IMR-90 (cell line): ENCODE measurements around the gene TMEM9. TPM values are rescaled to one million over a fixed set of nuclear protein-coding genes. Genes with fewer than 3 reads are reported as not detected.

Experiments used
- ATAC-seq: fragments of 200-7000 bp; cut with Tn5 transposase; 2 replicates; pipeline ENCODE4 v1.9.1; 2020; ENCODE audit warnings: low read depth, mild to moderate bottlenecking, moderate library complexity
- BruUV-seq: library from RNA; stranded (reverse); fragments of 400-500 nt; replicated peaks from 2 replicates; lab custom pipeline; 2021; lab: Mats Ljungman, UMichigan
- CTCF ChIA-PET: fragments of 300-600 bp; formaldehyde crosslinking; extraction: SDS; loops from one replicate; lab custom pipeline; 2021; ENCODE audit warnings: antibody characterized with exemption; lab: Yijun Ruan, JAX
- POLR2A ChIA-PET: fragments of 300-600 bp; sonication (Branson Sonifier 250); formaldehyde crosslinking; loops from one replicate; lab custom pipeline; 2022; ENCODE audit warnings: antibody characterized with exemption; ENCODE audit not compliant: unreplicated experiment; lab: Charles Lee
- DNase-seq: peaks from one replicate; pipeline ENCODE4 v3.0.0; 2013
- H2AFZ ChIP-seq: replicated peaks from 2 replicates; pipeline ENCODE3; 2013; ENCODE audit warnings: low read length, mild to moderate bottlenecking; ENCODE audit not compliant: poor library complexity
- H2AK5ac ChIP-seq: 2 replicates; pipeline ENCODE4 v1.6.1; 2013; ENCODE audit warnings: low read depth, low read length, inconsistent platforms
- H2AK9ac ChIP-seq: replicated peaks from 2 replicates; pipeline ENCODE3; 2013; ENCODE audit warnings: mild to moderate bottlenecking, low read depth, low read length, moderate library complexity; ENCODE audit not compliant: poor library complexity
- H2BK120ac ChIP-seq: 2 replicates; pipeline ENCODE4 v1.6.1; 2013; ENCODE audit warnings: low read depth, low read length, inconsistent platforms
- H2BK15ac ChIP-seq: 3 replicates; pipeline ENCODE4 v1.6.1; 2013; ENCODE audit warnings: low read depth, low read length, inconsistent platforms
- H2BK20ac ChIP-seq: 2 replicates; pipeline ENCODE4 v1.6.1; 2013; ENCODE audit warnings: low read depth, mild to moderate bottlenecking, inconsistent platforms, low read length, moderate library complexity
- H2BK5ac ChIP-seq: 2 replicates; pipeline ENCODE4 v1.6.1; 2013; ENCODE audit warnings: mild to moderate bottlenecking, low read depth, low read length, inconsistent platforms; ENCODE audit not compliant: poor library complexity, severe bottlenecking
- H3K14ac ChIP-seq: replicated peaks from 2 replicates; pipeline ENCODE4 v1.6.1; 2013; ENCODE audit warnings: low read depth, low read length, inconsistent platforms
- H3K18ac ChIP-seq: 2 replicates; pipeline ENCODE4 v1.6.1; 2013; ENCODE audit warnings: low read depth, low read length, control low read depth
- H3K23ac ChIP-seq: 2 replicates; pipeline ENCODE4 v1.6.1; 2013; ENCODE audit warnings: low read depth, low read length, inconsistent platforms
- H3K27ac ChIP-seq: 2 replicates; pipeline ENCODE4 v1.5.1; 2013; ENCODE audit warnings: mild to moderate bottlenecking, control low read depth, low read length; ENCODE audit not compliant: insufficient read depth
- H3K27me3 ChIP-seq: 2 replicates; pipeline ENCODE4 v1.6.1; 2013; ENCODE audit warnings: low read length; ENCODE audit not compliant: control insufficient read depth, insufficient read depth
- H3K36me3 ChIP-seq: 2 replicates; pipeline ENCODE4 v1.6.1; 2013; ENCODE audit warnings: low read length, mixed read lengths; ENCODE audit not compliant: control insufficient read depth, insufficient read depth
- H3K4ac ChIP-seq: 2 replicates; pipeline ENCODE4 v1.6.1; 2013; ENCODE audit warnings: low read depth, low read length, inconsistent platforms
- H3K4me1 ChIP-seq: 2 replicates; pipeline ENCODE4 v1.6.1; 2013; ENCODE audit warnings: low read length, mixed read lengths; ENCODE audit not compliant: control insufficient read depth, insufficient read depth
- H3K4me2 ChIP-seq: 2 replicates; pipeline ENCODE4 v1.6.1; 2013; ENCODE audit warnings: low read depth, mild to moderate bottlenecking, control low read depth, low read length, moderate library complexity
- H3K4me3 ChIP-seq: 2 replicates; pipeline ENCODE4 v1.5.1; 2013; ENCODE audit warnings: low read depth, mild to moderate bottlenecking, control low read depth, low read length, moderate library complexity; ENCODE audit not compliant: insufficient read depth
- H3K56ac ChIP-seq: 2 replicates; pipeline ENCODE4 v1.6.1; 2013; ENCODE audit warnings: low read length, inconsistent platforms; ENCODE audit not compliant: insufficient read depth; ENCODE audit errors: extremely low read depth
- H3K79me1 ChIP-seq, 2 experiments: 2 replicates each; pipeline ENCODE4 v1.6.1; 2013; ENCODE audit warnings: low read length in 2 of 2, inconsistent platforms in 1 of 2, low read depth in 1 of 2
- H3K9ac ChIP-seq: 2 replicates; pipeline ENCODE4 v1.6.1; 2013; ENCODE audit warnings: low read depth, low read length, control low read depth
- H3K9me1 ChIP-seq: 2 replicates; pipeline ENCODE4 v1.6.1; 2013; ENCODE audit warnings: low read length, inconsistent platforms; ENCODE audit not compliant: insufficient read depth
- H3K9me3 ChIP-seq: 2 replicates; pipeline ENCODE4 v1.6.1; 2013; ENCODE audit warnings: low read length; ENCODE audit not compliant: control insufficient read depth, insufficient read depth
- H4K20me1 ChIP-seq: 2 replicates; pipeline ENCODE4 v1.6.1; 2013; ENCODE audit warnings: low read length, inconsistent platforms; ENCODE audit not compliant: insufficient read depth
- H4K5ac ChIP-seq: 2 replicates; pipeline ENCODE4 v1.6.1; 2013; ENCODE audit warnings: mild to moderate bottlenecking, low read depth, low read length, control low read depth
- H4K8ac ChIP-seq, 2 experiments: 2 replicates each; pipeline ENCODE4 v1.6.1; 2013; ENCODE audit warnings: low read depth in 2 of 2, low read length in 2 of 2, control low read depth in 1 of 2, inconsistent platforms in 1 of 2
- H4K91ac ChIP-seq: 2 replicates; pipeline ENCODE4 v1.6.1; 2013; ENCODE audit warnings: low read depth, low read length, inconsistent platforms; ENCODE audit not compliant: insufficient read depth
- BHLHE40 ChIP-seq: fragments of 150-350 bp; IDR thresholded peaks from 2 replicates; pipeline ENCODE4 v1.6.1; 2016; ENCODE audit warnings: mild to moderate bottlenecking, low read depth, low read length
- CEBPB ChIP-seq: IDR thresholded peaks from 2 replicates; pipeline ENCODE4 v1.6.1; 2012; ENCODE audit warnings: low read depth, low read length, improper control_type of control experiment
- CHD1 ChIP-seq: IDR thresholded peaks from 2 replicates; pipeline ENCODE4 v1.6.1; 2012; ENCODE audit warnings: low read depth, low read length, improper control_type of control experiment
- CTCF ChIP-seq: conservative IDR thresholded peaks from 2 replicates; pipeline ENCODE4 v1.5.1; 2012; ENCODE audit warnings: mild to moderate bottlenecking, low read depth, low read length, improper control_type of control experiment
- FOS ChIP-seq: fragments of 150-350 bp; IDR thresholded peaks from 2 replicates; pipeline ENCODE4 v1.6.1; 2016; ENCODE audit warnings: low read depth, low read length
- MAFK ChIP-seq: IDR thresholded peaks from 2 replicates; pipeline ENCODE4 v1.6.1; 2012; ENCODE audit warnings: low read depth, low read length, improper control_type of control experiment
- MAZ ChIP-seq: IDR thresholded peaks from 2 replicates; pipeline ENCODE4 v1.6.1; 2012; ENCODE audit warnings: low read depth, mild to moderate bottlenecking, low read length, improper control_type of control experiment, moderate library complexity, borderline replicate concordance
- MXI1 ChIP-seq: IDR thresholded peaks from 2 replicates; pipeline ENCODE4 v1.6.1; 2012; ENCODE audit warnings: low read depth, mild to moderate bottlenecking, low read length, moderate library complexity, borderline replicate concordance
- NFE2L2 ChIP-seq: fragments of 150-350 bp; IDR thresholded peaks from 2 replicates; pipeline ENCODE4 v1.6.1; 2016; ENCODE audit warnings: low read depth, mild to moderate bottlenecking, low read length
- POLR2A ChIP-seq: IDR thresholded peaks from 2 replicates; pipeline ENCODE4 v1.6.1; 2012; ENCODE audit warnings: mild to moderate bottlenecking, low read depth, low read length
- RAD21 ChIP-seq: IDR thresholded peaks from 2 replicates; pipeline ENCODE4 v1.6.1; 2012; ENCODE audit warnings: low read length, improper control_type of control experiment
- RFX5 ChIP-seq: IDR thresholded peaks from 2 replicates; pipeline ENCODE4 v1.8.0; 2012; ENCODE audit warnings: low read depth, mild to moderate bottlenecking, low read length, moderate library complexity
- WGBS, 2 experiments: methylation state at CpG; one replicate each; pipeline versions ENCODE4 v1.1.5 to v1.1.7; 2013; ENCODE audit warnings: missing lambda C conversion rate in 2 of 2; ENCODE audit not compliant: insufficient read length in 1 of 2; ENCODE audit errors: extremely low coverage in 2 of 2; 5-methylcytosine and 5-hydroxymethylcytosine counted together
- dilution Hi-C: fragments of 300-500 bp; cut with HindIII; formaldehyde crosslinking; loops from one replicate; pipeline ENCODE4 v1.14.3; 2018; ENCODE audit warnings: low sequenced_read_pairs; ENCODE audit not compliant: unreplicated experiment
- in situ Hi-C: fragments of 300-500 bp; cut with MboI; formaldehyde crosslinking; loops from 3 replicates; pipeline ENCODE4 v1.14.3; 2019; ENCODE audit warnings: low sequenced_read_pairs, inconsistent platforms, mixed read lengths
- intact Hi-C: fragments of 100-400 bp; cut with micrococcal nuclease; formaldehyde crosslinking; loops from 2 replicates; pipeline ENCODE4 v1.10.0; 2022
- polyA plus RNA-seq, 3 experiments: library from polyadenylated mRNA; depleted of rRNA; stranded (reverse); fragments of >200 nt; gene quantifications; 2 replicates each; pipeline ENCODE4 v1.2.3, GENCODE V29; 2012; ENCODE audit warnings: low replicate concordance in 1 of 3
- total RNA-seq: library from RNA; depleted of rRNA; stranded (reverse); fragments of >200 nt; gene quantifications from 2 replicates; pipeline ENCODE4 v1.2.3, GENCODE V29; 2012
- TF ChIP-seq, protein P1 (sequence below): fragments of 150-350 bp; IDR thresholded peaks from 2 replicates; pipeline ENCODE4 v1.6.1; 2017; ENCODE audit warnings: mild to moderate bottlenecking, antibody characterized with exemption, low read length, low read depth
- TF ChIP-seq, protein P2 (sequence below): fragments of 150-350 bp; IDR thresholded peaks from 2 replicates; pipeline ENCODE4 v1.6.1; 2016; ENCODE audit warnings: low read depth, mild to moderate bottlenecking, low read length, moderate library complexity, borderline replicate concordance

Gene TMEM9
- total and polyA plus RNA-seq, 2 of the 4 experiments (the other 2 are of a cell fraction) = 76.7 to 107 TPM

GRCh38 chr1:201184307-201185122 lies 30.2 kb upstream of the TMEM9 start:
- Histone ChIP-seq H2BK15ac (no peak overlapping the region), H3K4me1 (peaks cover 5% of the 10 kb centered on the region), H3K79me1 (no peaks in the 10 kb centered on the region), H3K9me3 (no peaks in the 10 kb centered on the region), H4K91ac (no peak overlapping the region), H3K4me2 (peak overlapping the region; percentile 40; the same call in 1 of the 2 replicates), H4K20me1 (no peaks in the 10 kb centered on the region), H3K4ac (no peak overlapping the region), H3K9ac (no peak overlapping the region), H4K8ac (peak overlapping the region in 1 of 2 experiments; percentile 71; a peak in 2 of 4 replicates), H2BK5ac (no peak overlapping the region), H2AK9ac (peak overlapping the region; percentile 85), H3K14ac (no peak overlapping the region), H2AFZ (peak overlapping the region; percentile 92), H3K18ac (no peak overlapping the region), H3K36me3 (no peaks in the 10 kb centered on the region), H3K27me3 (peaks cover 8% of the 10 kb centered on the region; the same call in 1 of the 2 replicates), H3K4me3 (no peak overlapping the region), H4K5ac (no peak overlapping the region), H3K9me1 (peaks cover 10% of the 10 kb centered on the region; the same call in 1 of the 2 replicates), H2BK120ac (no peak overlapping the region; the same call in 1 of the 2 replicates), H3K23ac (no peak overlapping the region), H3K27ac (no peak overlapping the region), H3K56ac (no peak overlapping the region), H2BK20ac (0 out of 2 replicates have a peak overlapping the region, but pooled peaks have one; percentile 40), H2AK5ac (no peak overlapping the region)
- CTCF ChIA-PET = interaction anchor here (0.7 kb wide), 1 partner anchor 39 kb away, joined by 3 read pairs; no protein-coding TSS in a partner anchor
- WGBS, 2 experiments = 6% methylated on average over 3 of the region's 9 CpGs; no CpG with 5 or more reads in 1 of the 2 experiments
- peak; percentile 100 for ATAC-seq
- POLR2A ChIA-PET = no interaction called here
- no TSS peak for BruUV-seq
- intact Hi-C loops = loop anchor here (2.0 to 10.0 kb wide), 2 partner anchors 38 to 100 kb away; no protein-coding TSS in a partner anchor
- dilution Hi-C loops = no loop called here
- DNase-seq = peak; percentile 88
- in situ Hi-C loops = no loop called here
- TF ChIP-seq BHLHE40 (no peak), CTCF (peak; percentile 81), POLR2A (no peak), MXI1 (no peak), CEBPB (no peak), MAFK (no peak), RAD21 (peak; percentile 69), MAZ (no peak; the same call in 1 of the 2 replicates), RFX5 (no peak), CHD1 (no peak), FOS (no peak), NFE2L2 (no peak)
- TF ChIP-seq, protein P1, sequence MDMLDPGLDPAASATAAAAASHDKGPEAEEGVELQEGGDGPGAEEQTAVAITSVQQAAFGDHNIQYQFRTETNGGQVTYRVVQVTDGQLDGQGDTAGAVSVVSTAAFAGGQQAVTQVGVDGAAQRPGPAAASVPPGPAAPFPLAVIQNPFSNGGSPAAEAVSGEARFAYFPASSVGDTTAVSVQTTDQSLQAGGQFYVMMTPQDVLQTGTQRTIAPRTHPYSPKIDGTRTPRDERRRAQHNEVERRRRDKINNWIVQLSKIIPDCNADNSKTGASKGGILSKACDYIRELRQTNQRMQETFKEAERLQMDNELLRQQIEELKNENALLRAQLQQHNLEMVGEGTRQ = no peak
- TF ChIP-seq, protein P2, sequence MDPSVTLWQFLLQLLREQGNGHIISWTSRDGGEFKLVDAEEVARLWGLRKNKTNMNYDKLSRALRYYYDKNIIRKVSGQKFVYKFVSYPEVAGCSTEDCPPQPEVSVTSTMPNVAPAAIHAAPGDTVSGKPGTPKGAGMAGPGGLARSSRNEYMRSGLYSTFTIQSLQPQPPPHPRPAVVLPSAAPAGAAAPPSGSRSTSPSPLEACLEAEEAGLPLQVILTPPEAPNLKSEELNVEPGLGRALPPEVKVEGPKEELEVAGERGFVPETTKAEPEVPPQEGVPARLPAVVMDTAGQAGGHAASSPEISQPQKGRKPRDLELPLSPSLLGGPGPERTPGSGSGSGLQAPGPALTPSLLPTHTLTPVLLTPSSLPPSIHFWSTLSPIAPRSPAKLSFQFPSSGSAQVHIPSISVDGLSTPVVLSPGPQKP = no peak
